ENCODE measurements around the gene GPR132.

The GPR132 gene

GRCh38 chr14:105026802-105027563, 38.2 kb downstream of the GPR132 start:
- Histone ChIP-seq H2AFZ (ENCODE audit: low read length) (peak overlapping the region; percentile 66), H3K36me3 (ENCODE audit: insufficient read depth, low read length) (no peaks in the 10 kb centered on the region), H3K4me3 (ENCODE audit: low read length, poor library complexity, severe bottlenecking) (peak overlapping the region; percentile 39), H3K9me3 (ENCODE audit: insufficient read depth, low read depth, low read length) (no peaks in the 10 kb centered on the region), H3K4me1 (ENCODE audit: insufficient read depth, low read length, poor library complexity, severe bottlenecking) (peaks cover 46% of the 10 kb centered on the region), H3K27me3 (ENCODE audit: insufficient read depth, low read length, poor library complexity, severe bottlenecking) (no peaks in the 10 kb centered on the region), H3K4me2 (ENCODE audit: low read depth, low read length, poor library complexity, severe bottlenecking) (peak overlapping the region; percentile 59), H3K9ac (ENCODE audit: low read depth, low read length, poor library complexity, severe bottlenecking) (peak overlapping the region; percentile 64), H3K9me2 (replicated peaks; ENCODE audit: low read depth, low read length) (no peaks in the 10 kb centered on the region), H4K20me1 (ENCODE audit: insufficient read depth, low read length, poor library complexity, severe bottlenecking) (no peaks in the 10 kb centered on the region), H3F3A (ENCODE audit: low read depth) (no peaks in the 10 kb centered on the region), H3K79me2 (ENCODE audit: insufficient read depth, low read length) (peaks cover 10% of the 10 kb centered on the region)
- TF ChIP-seq EZH2phosphoT487 (IDR thresholded peaks at IDR 0.05; ENCODE audit: borderline replicate concordance) (no peak), CTCF (conservative IDR thresholded peaks at IDR 0.05; ENCODE audit: low read length) (no peak)

GRCh38 chr14:105026033-105026785, 39.0 kb downstream of the GPR132 start:
- no peaks in the 10 kb centered on the region for H3K27me3 ChIP-seq (ENCODE audit: insufficient read depth, low read length, poor library complexity, severe bottlenecking)
- H3K4me1 ChIP-seq (ENCODE audit: insufficient read depth, low read length, poor library complexity, severe bottlenecking) = peaks cover 50% of the 10 kb centered on the region
- no peaks in the 10 kb centered on the region for H3K36me3 ChIP-seq (ENCODE audit: insufficient read depth, low read length)
- H3K9me2 ChIP-seq (replicated peaks; ENCODE audit: low read depth, low read length) = no peaks in the 10 kb centered on the region
- no peaks in the 10 kb centered on the region for H3F3A ChIP-seq (ENCODE audit: low read depth)
- H3K9ac ChIP-seq (ENCODE audit: low read depth, low read length, poor library complexity, severe bottlenecking) = peak overlapping the region; percentile 64
- TF ChIP-seq CTCF (conservative IDR thresholded peaks at IDR 0.05; ENCODE audit: low read length) = no peak
- TF ChIP-seq EZH2phosphoT487 (IDR thresholded peaks at IDR 0.05; ENCODE audit: borderline replicate concordance) = no peak
- no peaks in the 10 kb centered on the region for H3K9me3 ChIP-seq (ENCODE audit: insufficient read depth, low read depth, low read length)
- H4K20me1 ChIP-seq (ENCODE audit: insufficient read depth, low read length, poor library complexity, severe bottlenecking) = no peaks in the 10 kb centered on the region
- H2AFZ ChIP-seq (ENCODE audit: low read length) = no peak overlapping the region
- H3K4me3 ChIP-seq (ENCODE audit: low read length, poor library complexity, severe bottlenecking) = no peak overlapping the region
- H3K79me2 ChIP-seq (ENCODE audit: insufficient read depth, low read length) = peaks cover 17% of the 10 kb centered on the region
- H3K4me2 ChIP-seq (ENCODE audit: low read depth, low read length, poor library complexity, severe bottlenecking) = peak overlapping the region; percentile 59

- TF ChIP-seq EZH2phosphoT487 (IDR thresholded peaks at IDR 0.05; ENCODE audit: borderline replicate concordance) (no peak), CTCF (conservative IDR thresholded peaks at IDR 0.05; ENCODE audit: low read length) (no peak)
- Histone ChIP-seq H3K9me2 (replicated peaks; ENCODE audit: low read depth, low read length) (no peaks in the 10 kb centered on the region), H3K9me3 (ENCODE audit: insufficient read depth, low read depth, low read length) (no peaks in the 10 kb centered on the region), H2AFZ (ENCODE audit: low read length) (no peak overlapping the region), H3K4me1 (ENCODE audit: insufficient read depth, low read length, poor library complexity, severe bottlenecking) (peaks cover 50% of the 10 kb centered on the region), H3K79me2 (ENCODE audit: insufficient read depth, low read length) (peaks cover 22% of the 10 kb centered on the region), H3K4me3 (ENCODE audit: low read length, poor library complexity, severe bottlenecking) (no peak overlapping the region), H3K9ac (ENCODE audit: low read depth, low read length, poor library complexity, severe bottlenecking) (no peak overlapping the region), H3F3A (ENCODE audit: low read depth) (no peaks in the 10 kb centered on the region), H3K4me2 (ENCODE audit: low read depth, low read length, poor library complexity, severe bottlenecking) (peak overlapping the region; percentile 28), H4K20me1 (ENCODE audit: insufficient read depth, low read length, poor library complexity, severe bottlenecking) (peaks cover 2% of the 10 kb centered on the region), H3K36me3 (ENCODE audit: insufficient read depth, low read length) (no peaks in the 10 kb centered on the region), H3K27me3 (ENCODE audit: insufficient read depth, low read length, poor library complexity, severe bottlenecking) (peaks cover 3% of the 10 kb centered on the region)
Measured at GRCh38 chr14:105025429-105025828, 39.8 kb downstream of the GPR132 start.
